GM19463 (cell line): ENCODE results near the gene NLGN1.

Experiments
- ATAC-seq: cut with Tn5 transposase; IDR thresholded peaks from one replicate; pipeline ENCODE4 v1.9.1; 2021; ENCODE audit warnings: mild to moderate bottlenecking, moderate library complexity; ENCODE audit not compliant: unreplicated experiment

Gene NLGN1

GRCh38 chr3:173825730-173826129, 428.2 kb downstream of the NLGN1 start:
- no peak for ATAC-seq

DNA sequence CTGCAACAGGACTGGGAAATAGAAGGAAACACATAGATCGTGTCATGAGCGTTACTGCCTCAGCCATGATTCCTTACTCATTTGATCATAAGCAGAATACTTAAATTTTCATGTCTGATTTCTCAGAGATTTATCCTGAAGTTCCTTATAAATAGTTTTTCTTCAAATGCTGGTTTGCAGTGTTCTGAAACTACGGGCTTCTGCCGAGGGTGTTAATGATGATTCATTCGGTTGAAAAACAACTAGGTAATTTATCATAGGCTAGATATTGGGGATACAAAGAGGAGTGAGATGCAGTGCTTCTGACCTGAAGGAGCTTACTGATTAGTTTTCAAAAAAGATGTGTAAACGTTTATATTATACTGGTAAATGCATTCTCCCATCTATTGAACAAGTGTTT, 428.9 kb downstream of the NLGN1 start:
- ATAC-seq = no peak

GRCh38 chr3:173826901-173827609, 429.5 kb downstream of the NLGN1 start:
- ATAC-seq = no peak

DNA sequence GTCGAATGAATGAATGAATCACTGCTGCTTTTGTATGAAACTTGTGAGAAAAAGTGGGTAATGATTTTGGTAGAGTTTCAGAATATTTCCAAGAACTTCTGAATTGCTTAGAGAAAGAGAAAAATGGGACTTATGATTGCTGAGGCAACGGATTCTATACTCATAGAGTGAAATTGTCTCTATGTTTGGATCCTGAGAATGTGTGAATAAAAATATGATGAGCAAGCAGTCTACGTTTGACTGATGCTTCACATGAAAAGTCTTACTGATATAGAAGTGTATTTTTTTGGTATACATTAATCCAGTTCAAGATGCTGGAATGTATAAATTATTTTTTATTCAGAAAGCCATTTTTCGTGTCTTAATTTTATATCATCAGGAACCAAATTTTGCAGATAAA, 441.1 kb downstream of the NLGN1 start:
- ATAC-seq = no peak

DNA sequence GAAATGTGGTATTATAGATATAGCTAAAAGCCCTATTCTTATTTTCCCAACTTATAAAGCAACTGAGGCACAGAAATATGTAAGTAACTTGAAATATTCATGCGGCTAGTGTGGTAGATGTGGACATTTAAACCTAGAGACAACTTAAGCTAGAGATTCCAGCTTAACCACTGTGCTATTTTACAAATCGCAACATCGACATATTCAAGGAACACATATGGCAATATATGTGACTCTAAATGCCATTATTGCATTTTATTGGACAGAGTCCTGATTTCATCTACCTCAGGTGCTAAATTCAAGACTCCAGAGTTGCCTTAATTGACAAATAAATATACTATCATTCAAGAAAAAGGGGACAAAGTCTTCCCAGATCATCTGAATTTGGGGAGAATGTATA, 442.3 kb downstream of the NLGN1 start:
- ATAC-seq = no peak

DNA sequence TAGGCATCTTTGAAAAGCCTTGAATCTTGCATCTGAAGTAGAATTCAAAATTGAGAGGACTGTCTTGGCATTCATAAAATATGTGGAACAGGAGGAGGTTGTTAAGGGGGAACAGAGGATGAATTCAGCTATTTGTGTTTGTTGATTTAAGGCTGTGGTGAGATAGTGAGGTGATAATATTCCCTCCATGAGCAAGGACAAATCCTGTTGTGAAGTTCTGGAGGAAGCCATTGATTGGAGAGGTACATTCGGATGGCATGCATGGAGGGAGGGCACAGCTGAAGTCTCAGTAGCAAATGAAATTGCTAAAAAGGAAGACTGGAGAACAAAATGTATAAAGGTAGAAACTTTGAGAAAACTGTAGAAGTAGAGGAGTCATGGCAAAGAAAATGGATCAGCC, 443.8 kb downstream of the NLGN1 start:
- no peak for ATAC-seq

DNA sequence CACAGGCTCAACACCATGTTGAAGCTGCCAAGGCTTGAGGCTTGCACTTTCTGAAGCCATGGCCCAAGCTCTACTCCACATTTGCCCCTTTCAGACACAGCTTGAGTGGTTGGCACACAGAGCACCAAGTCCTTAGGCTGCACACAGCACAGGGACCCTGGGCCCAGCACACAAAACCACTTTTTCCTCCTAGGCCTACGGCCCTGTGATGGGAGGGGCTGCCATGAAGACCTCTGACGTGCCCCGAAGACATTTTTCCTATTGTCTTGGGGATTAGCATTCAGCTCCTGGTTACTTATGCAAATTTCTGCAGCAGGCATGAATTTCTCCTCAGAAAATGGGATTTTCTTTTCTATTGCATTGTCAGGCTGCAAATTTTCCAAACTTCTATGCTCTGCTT, 445.5 kb downstream of the NLGN1 start:
- ATAC-seq = no peak

DNA sequence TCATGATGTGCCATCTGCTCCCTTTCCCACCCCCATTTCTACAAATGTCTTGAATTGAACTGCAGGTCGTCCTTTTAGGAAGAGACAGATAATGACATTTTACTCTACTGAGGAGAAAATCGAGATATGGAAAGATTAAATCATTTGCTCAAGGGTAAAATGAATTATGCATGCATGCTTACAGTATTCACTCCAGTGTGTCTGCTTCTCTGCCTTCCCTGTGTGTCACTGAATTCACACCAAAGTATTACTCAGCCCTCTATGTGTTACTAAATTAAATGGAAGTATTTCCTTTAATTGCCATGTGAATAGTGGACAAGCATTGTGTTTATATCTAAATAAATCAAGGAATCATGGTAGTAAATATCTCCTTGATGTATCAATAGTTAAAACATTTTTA, 449.0 kb downstream of the NLGN1 start:
- no peak for ATAC-seq

DNA sequence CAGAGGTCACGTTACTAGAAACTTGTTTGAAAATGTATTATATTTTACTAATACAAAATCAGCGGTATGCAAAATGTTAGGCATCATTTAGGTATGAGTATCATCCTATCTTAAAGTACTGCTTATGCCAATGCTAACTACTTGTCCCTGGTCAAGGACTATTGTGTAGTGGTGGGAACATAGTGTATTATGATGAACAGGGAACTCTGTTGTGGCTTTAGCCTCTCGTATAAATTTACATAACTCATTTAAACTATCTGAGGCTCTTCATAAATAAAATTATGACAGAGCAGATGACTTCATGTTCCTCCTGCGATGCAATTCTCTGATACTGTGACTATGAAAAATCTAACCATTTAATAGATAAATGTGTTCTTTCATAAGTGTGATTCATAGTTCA, 451.9 kb downstream of the NLGN1 start:
- ATAC-seq = no peak

DNA sequence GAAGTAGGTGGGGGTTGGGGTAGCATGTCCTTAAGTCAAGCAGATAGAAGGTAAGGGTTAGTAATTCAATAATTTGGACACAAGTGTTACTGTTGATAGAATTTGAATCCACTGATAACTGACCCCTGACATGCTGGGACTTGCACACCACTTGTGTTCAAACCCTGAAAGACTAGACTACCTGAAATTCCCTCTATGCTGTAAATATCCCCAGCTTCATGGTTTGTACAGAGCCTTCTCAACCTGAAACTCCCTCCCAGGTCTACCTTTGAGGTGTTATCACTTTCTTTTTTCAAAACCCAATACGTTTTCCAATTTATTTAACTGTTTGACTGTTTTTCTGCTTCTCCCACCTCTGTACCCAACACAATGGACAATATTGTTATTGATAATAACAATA, 459.6 kb downstream of the NLGN1 start:
- ATAC-seq = peak; percentile 62

DNA sequence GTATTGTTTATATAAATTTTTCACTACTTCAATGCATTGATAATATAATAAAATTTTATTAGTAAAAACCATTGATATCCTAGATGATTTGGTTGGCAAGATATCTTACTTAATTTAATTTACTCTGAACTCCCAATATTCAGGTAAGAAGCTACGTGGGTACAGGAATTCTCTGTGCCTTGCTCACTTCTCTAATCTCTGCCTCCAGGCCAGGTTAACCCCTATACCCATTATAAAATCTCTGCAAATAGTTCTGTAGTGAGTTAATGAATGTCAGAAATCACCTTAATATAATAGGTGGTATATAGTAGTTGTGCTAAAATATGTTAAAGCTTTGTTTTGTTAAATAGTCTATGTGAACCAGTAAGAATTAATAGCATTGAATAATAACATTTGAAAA, 465.2 kb downstream of the NLGN1 start:
- no peak for ATAC-seq

GRCh38 chr3:173863551-173863950, 466.0 kb downstream of the NLGN1 start:
- ATAC-seq = peak; percentile 40

DNA sequence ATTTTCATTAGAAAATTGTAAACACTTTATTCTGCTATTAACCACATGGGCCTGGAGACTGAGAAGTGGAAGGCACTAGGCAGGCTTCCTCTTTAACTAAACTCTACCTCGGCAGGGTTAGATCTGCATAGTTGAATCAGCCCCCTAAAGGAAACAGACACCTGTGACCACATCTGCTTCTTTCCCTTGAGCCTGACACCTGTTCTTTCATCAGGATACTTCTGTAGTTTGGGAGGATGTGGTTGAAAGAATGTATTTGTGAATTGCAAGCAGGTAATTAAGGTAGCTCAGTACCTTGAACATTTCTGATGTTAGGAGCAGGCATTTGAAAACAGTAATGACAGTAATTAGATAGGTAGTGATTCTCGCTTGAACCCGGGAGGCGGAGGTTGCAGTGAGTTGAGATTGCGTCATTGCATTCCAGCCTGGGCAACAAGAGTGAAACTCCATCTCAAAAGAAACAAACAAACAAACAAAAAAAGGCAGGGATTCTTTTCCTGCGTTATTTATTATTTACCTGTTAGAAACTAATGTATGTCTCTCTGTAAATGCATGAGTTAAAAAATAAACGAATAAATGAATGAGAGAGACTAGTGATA, 468.5 kb downstream of the NLGN1 start:
- no peak for ATAC-seq

- ATAC-seq = no peak
Observed at GRCh38 chr3:173869766-173870165, 472.2 kb downstream of the NLGN1 start.

GRCh38 chr3:173870976-173871375, 473.4 kb downstream of the NLGN1 start:
- ATAC-seq = no peak

GRCh38 chr3:173875790-173876189, 478.2 kb downstream of the NLGN1 start:
- ATAC-seq = no peak

GRCh38 chr3:173876476-173876875, 478.9 kb downstream of the NLGN1 start:
- no peak for ATAC-seq

DNA sequence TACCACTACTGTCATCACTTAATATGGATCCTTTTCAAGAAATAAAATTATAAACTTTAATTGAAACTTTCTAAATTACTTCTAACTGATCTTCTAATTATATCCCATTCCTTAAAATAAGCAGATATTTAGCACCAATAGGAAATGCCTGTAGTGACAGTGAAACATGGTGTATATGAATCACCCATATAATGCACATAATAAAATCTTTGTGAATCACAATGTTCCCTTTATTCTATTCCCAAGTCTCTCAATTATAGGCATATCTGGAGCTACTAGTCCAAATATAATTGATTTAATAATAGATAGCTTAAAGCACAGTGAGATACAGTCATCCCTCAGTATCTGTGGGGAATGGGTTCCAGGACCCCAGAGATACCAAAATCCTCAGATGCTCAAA, 490.3 kb downstream of the NLGN1 start:
- ATAC-seq = no peak

GRCh38 chr3:173889596-173889995, 492.1 kb downstream of the NLGN1 start:
- no peak for ATAC-seq

DNA sequence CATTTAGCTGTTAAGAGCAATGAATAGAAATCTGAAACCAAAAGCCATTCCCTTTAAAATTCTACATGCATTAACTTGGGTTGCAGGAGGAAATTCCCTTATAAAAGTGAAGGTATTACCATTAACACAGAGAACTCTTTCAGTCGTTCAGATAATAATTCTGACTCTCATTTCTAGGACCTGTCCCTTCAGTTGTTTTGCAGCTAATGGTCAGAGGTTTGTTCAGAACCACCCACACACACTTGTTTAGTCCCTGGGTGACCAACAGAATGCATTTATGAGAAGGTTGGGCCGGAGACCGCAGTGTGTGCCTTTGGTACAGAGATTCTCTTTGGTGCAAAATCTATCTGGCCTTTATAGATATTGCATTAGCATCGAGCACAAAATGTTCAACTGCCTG, 492.5 kb downstream of the NLGN1 start:
- ATAC-seq = no peak

- ATAC-seq = no peak
Observed at GRCh38 chr3:173891272-173892100, 493.9 kb downstream of the NLGN1 start.

- no peak for ATAC-seq
Observed at GRCh38 chr3:173892547-173892946, 495.0 kb downstream of the NLGN1 start.
